Neuronal stem cell (in vitro differentiated cells): Measurements from ENCODE around the gene MCCC1.

Experiments used
- DNase-seq: peaks from one replicate; pipeline ENCODE4 v3.0.0-alpha.2; 2013; ENCODE audit warnings: low spot score
- H2AFZ ChIP-seq: one replicate; pipeline ENCODE4 v1.6.1; 2013; ENCODE audit warnings: mild to moderate bottlenecking, low read length, inconsistent platforms
- H2AK5ac ChIP-seq: 2 replicates; pipeline ENCODE4 v1.6.1; 2013; ENCODE audit warnings: low read depth, mild to moderate bottlenecking, inconsistent platforms, low read length, moderate library complexity, mixed read lengths
- H2BK120ac ChIP-seq: 2 replicates; pipeline ENCODE4 v1.6.1; 2013; ENCODE audit warnings: low read depth, mild to moderate bottlenecking, inconsistent platforms, low read length, moderate library complexity, mixed read lengths
- H2BK12ac ChIP-seq: one replicate; pipeline ENCODE4 v1.6.1; 2013; ENCODE audit warnings: low read length, inconsistent platforms
- H2BK15ac ChIP-seq: 2 replicates; pipeline ENCODE4 v1.6.1; 2013; ENCODE audit warnings: mild to moderate bottlenecking, low read length, inconsistent platforms, mixed read lengths
- H2BK5ac ChIP-seq: one replicate; pipeline ENCODE4 v1.6.1; 2013; ENCODE audit warnings: inconsistent platforms, mild to moderate bottlenecking, low read length, moderate library complexity
- H3K14ac ChIP-seq: one replicate; pipeline ENCODE4 v1.6.1; 2013; ENCODE audit warnings: low read length, inconsistent platforms
- H3K18ac ChIP-seq: 2 replicates; pipeline ENCODE4 v1.6.1; 2013; ENCODE audit warnings: low read length, inconsistent platforms
- H3K23ac ChIP-seq: 2 replicates; pipeline ENCODE4 v1.6.1; 2013; ENCODE audit warnings: low read depth, mild to moderate bottlenecking, mixed read lengths, low read length, inconsistent platforms; ENCODE audit not compliant: poor library complexity
- H3K27ac ChIP-seq: replicated peaks from 3 replicates; pipeline ENCODE4 v1.5.1; 2013; ENCODE audit warnings: low read length, inconsistent platforms
- H3K27me3 ChIP-seq, 3 experiments: 2 replicates each; pipeline ENCODE4 v1.6.1; 2013; ENCODE audit warnings: low read length in 3 of 3, mild to moderate bottlenecking in 2 of 3, inconsistent platforms in 1 of 3, low read depth in 1 of 3, mixed read lengths in 1 of 3, moderate library complexity in 1 of 3; ENCODE audit not compliant: control insufficient read depth in 3 of 3, insufficient read depth in 3 of 3
- H3K36me3 ChIP-seq, 2 donors: replicated peaks in 1 of 2; 2 replicates each; pipeline ENCODE4 v1.6.1; 2013; ENCODE audit warnings: low read length in 2 of 2; ENCODE audit not compliant: control insufficient read depth in 2 of 2, insufficient read depth in 2 of 2
- H3K4ac ChIP-seq: 2 replicates; pipeline ENCODE4 v1.6.1; 2013; ENCODE audit warnings: inconsistent platforms, mild to moderate bottlenecking, low read length, moderate library complexity
- H3K4me1 ChIP-seq, 2 donors: 1 replicate in 1 of 2; 2 replicates in 1 of 2; pipeline ENCODE4 v1.6.1; 2013; ENCODE audit warnings: low read length in 2 of 2, low read depth in 1 of 2; ENCODE audit not compliant: control insufficient read depth in 2 of 2, insufficient read depth in 1 of 2
- H3K4me2 ChIP-seq: one replicate; pipeline ENCODE4 v1.6.1; 2013; ENCODE audit warnings: mild to moderate bottlenecking, low read length, inconsistent platforms; ENCODE audit not compliant: insufficient read depth, poor library complexity, severe bottlenecking
- H3K4me3 ChIP-seq, 2 donors: 2 replicates each; pipeline ENCODE4 v1.5.1; 2013; ENCODE audit warnings: low read length in 2 of 2, mild to moderate bottlenecking in 2 of 2, inconsistent platforms in 1 of 2, moderate library complexity in 1 of 2
- H3K79me1 ChIP-seq: one replicate; pipeline ENCODE4 v1.6.1; 2013; ENCODE audit warnings: low read depth, mild to moderate bottlenecking, inconsistent platforms, low read length, moderate library complexity
- H3K9ac ChIP-seq: one replicate; pipeline ENCODE4 v1.6.1; 2013; ENCODE audit warnings: mild to moderate bottlenecking, low read depth, low read length, inconsistent platforms; ENCODE audit not compliant: poor library complexity
- H3K9me3 ChIP-seq, 2 donors: replicated peaks in 1 of 2; 2 replicates each; pipeline versions ENCODE3 to v1.6.1; 2013; ENCODE audit warnings: low read length in 2 of 2, mild to moderate bottlenecking in 2 of 2, inconsistent platforms in 1 of 2, low read depth in 1 of 2, mixed read lengths in 1 of 2, moderate library complexity in 1 of 2; ENCODE audit not compliant: control insufficient read depth in 2 of 2, insufficient read depth in 1 of 2
- H4K8ac ChIP-seq: one replicate; pipeline ENCODE4 v1.6.1; 2013; ENCODE audit warnings: low read depth, mild to moderate bottlenecking, inconsistent platforms, low read length, moderate library complexity
- H4K91ac ChIP-seq: one replicate; pipeline ENCODE4 v1.6.1; 2013; ENCODE audit warnings: low read length, low read depth, mild to moderate bottlenecking, inconsistent platforms; ENCODE audit not compliant: poor library complexity
- WGBS, 2 donors: extraction: QIAGEN DNeasy Blood & Tissue Kit; methylation state at CpG; one replicate each; pipeline ENCODE4 v1.1.7; 2013; ENCODE audit warnings: missing lambda C conversion rate in 2 of 2, mixed read lengths in 1 of 2; ENCODE audit not compliant: insufficient read length in 2 of 2, insufficient replicate concordance in 1 of 2; ENCODE audit errors: extremely low coverage in 2 of 2; 5-methylcytosine and 5-hydroxymethylcytosine counted together

Gene MCCC1

DNA sequence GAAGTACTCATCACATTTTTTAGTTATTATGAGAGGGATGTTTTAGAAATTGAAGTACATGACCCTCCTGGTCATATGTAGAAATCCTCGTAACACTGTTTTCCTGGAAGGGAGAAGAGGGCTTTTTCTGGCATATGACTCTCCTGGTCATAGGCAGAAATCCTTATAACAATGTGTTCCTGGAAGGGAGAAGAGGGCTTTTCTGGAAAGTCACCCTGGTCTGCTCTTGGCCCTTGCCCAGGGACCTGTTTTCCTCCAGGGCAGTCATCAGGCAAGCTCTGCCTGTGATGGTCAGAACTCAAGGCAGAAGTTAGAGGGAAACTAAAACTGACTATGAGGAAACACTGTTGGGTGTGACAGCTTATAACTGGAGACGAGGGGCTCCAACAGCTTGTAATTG lies 35.5 kb upstream of the MCCC1 start:
- no peak overlapping the region for H4K91ac ChIP-seq
- no peak overlapping the region for H3K4me3 ChIP-seq
- no peak overlapping the region for H2BK120ac ChIP-seq
- peaks cover 0 to 32% (median 0%) of the 10 kb centered on the region in 3 experiments for H3K27me3 ChIP-seq
- H3K14ac ChIP-seq: no peak overlapping the region
- no peaks in the 10 kb centered on the region for H3K79me1 ChIP-seq
- no peak overlapping the region for H2BK5ac ChIP-seq
- WGBS, 2 donors: no CpG with 5 or more reads among the region's 2 CpGs
- no peaks in the 10 kb centered on the region for H3K36me3 ChIP-seq
- no peak overlapping the region for H3K23ac ChIP-seq
- no peak overlapping the region for H2AK5ac ChIP-seq
- no peak for DNase-seq
- no peak overlapping the region for H3K27ac ChIP-seq
- no peak overlapping the region for H2BK12ac ChIP-seq
- H3K4me1 ChIP-seq: no peaks in the 10 kb centered on the region
- no peak overlapping the region for H2AFZ ChIP-seq
- H3K18ac ChIP-seq: no peak overlapping the region
- H2BK15ac ChIP-seq: no peak overlapping the region
- no peak overlapping the region for H4K8ac ChIP-seq
- peaks cover 1 to 4% of the 10 kb centered on the region in 2 donors for H3K9me3 ChIP-seq
- H3K4ac ChIP-seq: no peak overlapping the region
- no peak overlapping the region for H3K4me2 ChIP-seq
- H3K9ac ChIP-seq: no peak overlapping the region

GRCh38 chr3:183132409-183132808 lies 33.1 kb upstream of the MCCC1 start:
- Histone ChIP-seq H3K4me2 (no peak overlapping the region), H3K36me3 (no peaks in the 10 kb centered on the region), H2BK5ac (no peak overlapping the region), H2AFZ (no peak overlapping the region), H3K4ac (no peak overlapping the region), H3K27ac (no peak overlapping the region), H4K91ac (no peak overlapping the region), H3K4me1 (no peaks in the 10 kb centered on the region), H3K27me3 (peaks cover 0 to 32% (median 0%) of the 10 kb centered on the region in 3 experiments), H3K79me1 (no peaks in the 10 kb centered on the region), H3K14ac (no peak overlapping the region), H3K9ac (no peak overlapping the region), H3K23ac (no peak overlapping the region), H3K18ac (no peak overlapping the region), H2AK5ac (no peak overlapping the region), H2BK15ac (no peak overlapping the region), H3K4me3 (no peak overlapping the region), H3K9me3 (peaks cover 0 to 4% of the 10 kb centered on the region in 2 donors), H4K8ac (no peak overlapping the region), H2BK120ac (no peak overlapping the region), H2BK12ac (no peak overlapping the region)
- DNase-seq: no peak
- WGBS, 2 donors: no CpG with 5 or more reads among the region's 6 CpGs

DNA sequence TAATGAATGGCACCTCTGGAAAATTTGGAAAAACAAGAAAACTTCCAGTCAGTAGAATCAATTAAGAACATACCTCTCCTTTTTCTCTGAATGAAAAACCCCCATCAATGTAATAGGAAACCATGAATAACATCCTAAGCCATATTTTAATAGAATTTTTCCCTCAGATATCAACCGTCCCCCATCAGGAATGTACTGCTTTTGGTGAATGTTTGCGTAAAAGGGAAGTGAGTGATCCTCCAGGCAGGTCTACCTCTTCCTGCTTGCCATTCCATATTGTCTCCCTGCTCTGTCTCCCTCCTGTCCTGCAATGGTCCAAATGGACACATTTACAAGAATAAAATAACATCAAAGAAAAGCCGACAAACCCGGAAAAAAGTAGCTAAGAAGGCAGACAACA lies 32.4 kb upstream of the MCCC1 start:
- Histone ChIP-seq H3K4me2 (no peak overlapping the region), H3K36me3 (no peaks in the 10 kb centered on the region), H4K8ac (no peak overlapping the region), H3K23ac (no peak overlapping the region), H2AFZ (no peak overlapping the region), H3K4me1 (no peaks in the 10 kb centered on the region), H2AK5ac (no peak overlapping the region), H2BK15ac (no peak overlapping the region), H3K18ac (no peak overlapping the region), H3K9me3 (peaks cover 0 to 4% of the 10 kb centered on the region in 2 donors), H3K14ac (no peak overlapping the region), H4K91ac (no peak overlapping the region), H3K4me3 (no peak overlapping the region), H3K27me3 (peaks cover 0 to 32% (median 0%) of the 10 kb centered on the region in 3 experiments), H3K79me1 (no peaks in the 10 kb centered on the region), H2BK120ac (no peak overlapping the region), H2BK5ac (no peak overlapping the region), H3K9ac (no peak overlapping the region), H3K27ac (no peak overlapping the region), H2BK12ac (no peak overlapping the region), H3K4ac (no peak overlapping the region)
- no CpG with 5 or more reads among the region's 4 CpGs for WGBS, 2 donors
- no peak for DNase-seq

- H4K8ac ChIP-seq: no peak overlapping the region
- H3K18ac ChIP-seq: no peak overlapping the region
- no peak overlapping the region for H2BK5ac ChIP-seq
- no peak overlapping the region for H3K14ac ChIP-seq
- H2BK15ac ChIP-seq: no peak overlapping the region
- H3K23ac ChIP-seq: no peak overlapping the region
- no peak for DNase-seq
- peaks cover 0 to 4% of the 10 kb centered on the region in 2 donors for H3K9me3 ChIP-seq
- H3K9ac ChIP-seq: no peak overlapping the region
- H2BK120ac ChIP-seq: no peak overlapping the region
- H3K79me1 ChIP-seq: no peaks in the 10 kb centered on the region
- H3K36me3 ChIP-seq: no peaks in the 10 kb centered on the region
- no CpG with 5 or more reads among the region's 4 CpGs for WGBS, 2 donors
- H3K4me1 ChIP-seq: no peaks in the 10 kb centered on the region
- no peak overlapping the region for H3K4ac ChIP-seq
- H4K91ac ChIP-seq: no peak overlapping the region
- peaks cover 0 to 32% (median 0%) of the 10 kb centered on the region in 3 experiments for H3K27me3 ChIP-seq
- H2AFZ ChIP-seq: no peak overlapping the region
- H2AK5ac ChIP-seq: no peak overlapping the region
- H3K4me2 ChIP-seq: no peak overlapping the region
- no peak overlapping the region for H2BK12ac ChIP-seq
- no peak overlapping the region for H3K27ac ChIP-seq
- H3K4me3 ChIP-seq: no peak overlapping the region
Observed at GRCh38 chr3:183131186-183131725, 32.0 kb upstream of the MCCC1 start.
